Progenitor cell of endocrine pancreas (in vitro differentiated cells): ENCODE data around the gene EML6. TPM values are rescaled to one million over a fixed set of nuclear protein-coding genes. Genes with fewer than 3 reads are reported as not detected.

Experiments
- DNase-seq: peaks from one replicate; pipeline ENCODE4 v3.0.0; 2021; ENCODE audit warnings: low spot score; ENCODE audit not compliant: unreplicated experiment
- H3K27ac Mint-ChIP-seq: 2 replicates; pipeline ENCODE4 v1.8.0; 2021; ENCODE audit warnings: mild to moderate bottlenecking, moderate library complexity, mixed read lengths
- H3K27me3 Mint-ChIP-seq: 2 replicates; pipeline ENCODE4 v1.8.0; 2021; ENCODE audit warnings: mixed read lengths
- H3K36me3 Mint-ChIP-seq: 2 replicates; pipeline ENCODE4 v1.8.0; 2022; ENCODE audit warnings: mixed read lengths; ENCODE audit not compliant: insufficient read depth
- H3K4me1 Mint-ChIP-seq: 2 replicates; pipeline ENCODE4 v1.8.0; 2021; ENCODE audit warnings: low read depth, mixed read lengths
- H3K4me3 Mint-ChIP-seq: 2 replicates; pipeline ENCODE4 v1.8.0; 2021; ENCODE audit warnings: low read depth, mild to moderate bottlenecking, moderate library complexity, mixed read lengths
- H3K9me3 Mint-ChIP-seq: 2 replicates; pipeline ENCODE4 v1.8.0; 2021; ENCODE audit warnings: low read depth, mixed read lengths
- CTCF ChIP-seq: fragments of 200-600 bp; sonication (generic); IDR thresholded peaks from one replicate; pipeline ENCODE4 v1.5.0; 2021; ENCODE audit warnings: antibody characterized with exemption, mild to moderate bottlenecking; ENCODE audit not compliant: unreplicated experiment
- total RNA-seq: library from RNA; stranded (reverse); gene quantifications from 2 replicates; pipeline ENCODE4 v1.2.1, GENCODE V29; 2021

The EML6 gene
- total RNA-seq, 1 donor from 2014 or later: 2.6 TPM

- no peaks in the 10 kb centered on the region for H3K27me3 Mint-ChIP-seq
- no peak for DNase-seq
- TF ChIP-seq CTCF: no peak
- no peaks in the 10 kb centered on the region for H3K9me3 Mint-ChIP-seq
- H3K27ac Mint-ChIP-seq: no peak overlapping the region
- H3K36me3 Mint-ChIP-seq: no peaks in the 10 kb centered on the region
- no peak overlapping the region for H3K4me3 Mint-ChIP-seq
- H3K4me1 Mint-ChIP-seq: peaks cover 8% of the 10 kb centered on the region
Observed at GRCh38 chr2:54940723-54941122, 217.3 kb downstream of the EML6 start.

DNA sequence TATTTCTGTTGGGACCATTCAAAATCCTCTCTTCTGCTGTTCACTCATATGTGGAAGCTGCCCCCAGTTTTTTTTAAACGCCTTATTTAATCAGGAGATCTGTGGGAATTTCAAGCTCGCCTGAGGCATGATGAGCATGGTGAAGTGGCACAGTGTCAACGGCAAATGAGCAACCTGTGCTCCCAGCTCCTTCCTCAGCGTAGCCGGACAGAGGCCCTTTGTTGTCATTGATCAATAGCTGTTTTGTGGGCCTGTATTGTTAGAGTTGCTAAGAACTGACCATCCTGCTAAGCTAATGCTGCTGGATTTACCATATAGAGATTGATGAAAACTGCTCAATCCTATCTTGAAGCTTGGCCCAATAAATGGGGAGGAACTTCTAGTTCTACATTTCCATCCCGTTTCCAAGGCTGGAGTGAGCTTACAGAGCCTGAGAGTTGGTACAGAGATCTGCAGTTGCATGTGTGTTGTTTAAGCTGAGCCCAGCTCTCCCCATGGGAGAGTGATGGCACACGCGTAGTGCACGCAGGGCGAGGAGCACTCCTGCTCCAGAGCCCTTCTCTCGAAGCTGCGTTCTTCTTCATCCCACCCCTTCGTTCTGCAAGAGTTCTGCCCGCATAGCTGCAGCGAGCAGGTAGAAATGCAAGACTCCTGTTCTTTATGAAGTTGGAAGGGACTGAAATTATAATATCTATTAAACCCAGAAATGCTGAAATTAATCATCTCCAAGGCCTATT lies 218.0 kb downstream of the EML6 start:
- Mint-ChIP-seq H3K4me1 (peaks cover 8% of the 10 kb centered on the region), H3K4me3 (no peak overlapping the region), H3K27me3 (peaks cover 3% of the 10 kb centered on the region), H3K27ac (peak overlapping the region; percentile 40), H3K9me3 (no peaks in the 10 kb centered on the region), H3K36me3 (no peaks in the 10 kb centered on the region)
- TF ChIP-seq CTCF: no peak
- no peak for DNase-seq

- H3K36me3 Mint-ChIP-seq: no peaks in the 10 kb centered on the region
- TF ChIP-seq CTCF: no peak
- DNase-seq: no peak
Observed at GRCh38 chr2:54942373-54942772, 218.9 kb downstream of the EML6 start.

GRCh38 chr2:54944724-54945326 lies 221.4 kb downstream of the EML6 start:
- H3K27ac Mint-ChIP-seq: no peak overlapping the region
- no peaks in the 10 kb centered on the region for H3K9me3 Mint-ChIP-seq
- no peak for DNase-seq
- H3K36me3 Mint-ChIP-seq: no peaks in the 10 kb centered on the region
- H3K4me1 Mint-ChIP-seq: peaks cover 8% of the 10 kb centered on the region
- peaks cover 13% of the 10 kb centered on the region for H3K27me3 Mint-ChIP-seq
- no peak for TF ChIP-seq CTCF
- no peak overlapping the region for H3K4me3 Mint-ChIP-seq

More at GRCh38 chr2:54942373-54942772, 218.9 kb downstream of the EML6 start:
- H3K9me3 Mint-ChIP-seq: no peaks in the 10 kb centered on the region
- no peak overlapping the region for H3K4me3 Mint-ChIP-seq
- no peak overlapping the region for H3K27ac Mint-ChIP-seq
- H3K4me1 Mint-ChIP-seq: peaks cover 8% of the 10 kb centered on the region
- peaks cover 8% of the 10 kb centered on the region for H3K27me3 Mint-ChIP-seq

DNA sequence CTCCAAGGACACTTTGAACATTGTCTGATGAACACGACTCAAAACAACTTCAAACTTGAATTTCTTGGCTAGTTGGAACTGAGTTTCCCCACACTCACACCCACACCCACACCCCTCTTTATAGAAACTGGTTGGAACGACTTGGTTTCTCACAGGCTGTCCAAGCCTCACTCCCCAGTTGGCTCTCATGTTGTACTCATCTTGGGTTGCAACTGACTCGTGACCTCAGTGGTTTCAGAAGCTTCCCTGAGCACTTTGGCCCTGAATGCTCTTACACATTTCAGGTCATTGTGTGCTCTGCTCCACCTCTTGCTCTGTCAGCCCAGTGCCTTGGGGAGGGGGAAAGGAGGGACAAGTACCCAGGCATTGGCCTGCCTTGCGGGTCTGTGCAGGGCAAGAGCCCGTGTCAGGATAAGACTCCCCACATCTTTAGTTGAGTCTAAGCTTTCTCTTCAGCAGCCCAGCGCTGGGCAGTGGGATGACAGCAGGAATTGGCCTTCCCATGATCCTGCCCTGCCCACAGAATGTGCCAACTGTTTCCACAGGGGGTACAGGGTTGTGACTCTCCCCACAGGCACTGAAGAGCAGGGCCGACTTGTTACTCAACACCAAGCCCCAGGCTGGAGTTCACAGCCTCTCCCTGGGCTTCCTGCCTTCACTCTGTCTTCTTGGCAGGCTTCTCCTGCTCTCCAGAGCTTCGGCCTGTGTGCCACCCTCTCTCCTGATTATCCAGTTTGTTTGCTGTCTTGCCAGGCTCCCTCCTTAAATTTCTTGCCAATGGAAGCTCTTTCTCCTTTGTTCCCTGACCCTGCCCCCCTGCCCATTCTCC lies 222.1 kb downstream of the EML6 start:
- peaks cover 8% of the 10 kb centered on the region for H3K4me1 Mint-ChIP-seq
- no peak for TF ChIP-seq CTCF
- H3K4me3 Mint-ChIP-seq: no peak overlapping the region
- H3K27ac Mint-ChIP-seq: peak overlapping the region; percentile 92
- H3K9me3 Mint-ChIP-seq: no peaks in the 10 kb centered on the region
- peaks cover 13% of the 10 kb centered on the region for H3K27me3 Mint-ChIP-seq
- DNase-seq: no peak
- no peaks in the 10 kb centered on the region for H3K36me3 Mint-ChIP-seq
